ENCODE measurements around the gene MRAS.
"Not testable (repeated sequence)": the region's sequence is repeated elsewhere in the genome, so short reads cannot be mapped to it uniquely, and the experiment has no call there.

MRAS gene

DNA sequence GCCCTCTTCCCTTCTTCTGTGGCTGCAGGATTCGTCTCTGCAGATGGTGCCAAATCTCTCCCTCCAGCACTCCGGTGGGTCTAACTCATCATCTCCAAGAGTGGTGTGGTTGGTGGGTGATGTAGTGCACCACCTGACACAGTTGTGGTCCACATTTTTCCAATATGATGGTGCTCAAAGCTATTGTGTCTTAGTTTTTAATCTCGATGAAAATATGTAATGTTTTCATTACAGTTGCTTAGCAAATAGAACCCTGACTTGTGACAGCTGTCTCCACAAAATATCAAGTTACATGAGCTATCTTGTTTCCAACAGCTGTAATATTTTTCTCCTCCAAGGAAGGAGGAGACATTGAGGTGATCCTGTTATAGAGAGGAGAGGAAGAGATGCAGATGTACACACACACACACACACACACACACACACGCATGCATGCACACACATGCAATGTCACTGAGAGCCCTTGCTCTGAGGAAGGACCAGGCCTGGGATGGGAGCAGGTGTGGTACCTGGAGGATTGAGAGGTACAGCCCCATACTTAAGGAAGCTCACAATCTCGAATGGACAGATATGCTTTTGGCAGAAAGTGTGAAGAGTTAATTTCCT, 70.3 kb downstream of the MRAS start:
- no peak for DNase-seq (ENCODE audit: low spot score)

DNA sequence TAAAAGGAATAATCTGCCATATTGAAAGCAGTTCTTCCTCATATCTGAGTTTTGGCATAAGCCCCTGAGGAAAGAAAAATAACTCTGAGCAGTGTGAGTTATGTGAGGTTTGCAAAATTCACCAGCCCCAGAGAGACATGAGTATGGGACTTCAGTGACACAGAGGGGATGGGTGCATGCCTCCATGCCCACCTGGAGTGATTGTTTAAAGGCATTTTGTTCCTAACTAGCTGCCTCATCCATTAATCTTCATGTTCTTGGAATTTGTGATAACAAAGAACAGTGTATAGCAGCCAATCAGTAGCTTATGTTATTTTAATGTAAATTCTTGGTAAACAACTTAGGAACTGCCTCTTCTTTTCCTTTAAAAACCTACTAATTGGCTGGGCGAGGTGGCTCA, 74.9 kb downstream of the MRAS start:
- DNase-seq (ENCODE audit: low spot score): no peak

DNA sequence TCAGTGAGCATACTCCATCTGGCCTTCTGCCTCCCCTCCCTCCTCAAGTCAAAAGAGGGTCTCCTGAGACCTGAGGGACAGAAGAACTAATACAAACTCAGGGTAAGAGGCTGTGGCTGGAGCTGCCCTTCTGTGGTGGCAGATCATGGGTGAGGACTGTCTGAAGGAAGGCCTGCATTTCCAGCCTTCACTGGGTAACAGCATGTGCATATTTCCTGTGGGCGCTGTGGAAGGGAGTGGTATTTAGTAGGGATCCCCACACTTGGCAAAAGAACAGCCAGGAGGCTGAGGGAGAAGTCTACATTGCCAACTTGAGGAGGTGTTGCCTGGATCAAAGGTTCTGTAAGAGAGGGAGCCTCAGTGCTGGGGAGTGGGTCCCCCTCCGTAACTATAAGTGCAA, 75.9 kb downstream of the MRAS start:
- DNase-seq (ENCODE audit: low spot score): no peak

DNA sequence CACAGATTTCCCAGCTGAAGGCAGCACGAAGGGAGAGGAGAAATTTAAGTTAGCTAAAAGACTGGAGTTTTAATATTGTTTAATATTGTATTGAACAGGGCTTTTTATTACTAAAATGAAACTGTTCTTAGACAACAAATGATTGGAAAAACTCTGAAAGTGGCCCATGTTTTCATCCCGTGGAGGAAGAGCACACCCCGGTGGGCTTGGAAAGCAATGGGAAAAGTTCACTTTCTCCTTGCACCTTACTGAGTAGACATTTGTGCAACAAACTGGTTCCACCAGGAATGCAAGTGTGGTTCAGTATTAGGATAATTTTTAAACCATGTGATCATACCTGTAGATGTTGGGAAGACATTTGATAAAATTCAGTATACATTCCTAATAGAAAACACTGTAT, 77.8 kb downstream of the MRAS start:
- DNase-seq (ENCODE audit: low spot score): no peak

DNA sequence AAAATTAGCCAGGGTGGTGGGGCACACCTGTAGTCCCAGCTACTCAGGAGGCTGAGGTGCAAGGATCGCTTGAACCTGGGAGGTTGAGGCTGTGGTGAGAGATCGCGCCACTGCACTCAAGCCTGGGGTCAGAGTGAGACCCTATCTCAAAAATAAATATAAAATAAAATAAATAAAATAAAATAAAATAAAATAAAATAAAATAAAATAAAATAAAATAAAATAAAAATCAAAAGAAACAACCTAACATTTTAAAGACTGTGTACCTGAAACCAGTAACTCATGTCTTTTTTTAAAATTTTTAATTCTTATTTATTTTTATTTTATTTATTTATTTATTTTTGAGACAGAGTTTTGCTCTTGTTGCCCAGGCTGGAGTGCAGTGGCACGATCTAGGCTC, 78.4 kb downstream of the MRAS start:
- not testable (repeated sequence) for DNase-seq (ENCODE audit: low spot score)

DNA sequence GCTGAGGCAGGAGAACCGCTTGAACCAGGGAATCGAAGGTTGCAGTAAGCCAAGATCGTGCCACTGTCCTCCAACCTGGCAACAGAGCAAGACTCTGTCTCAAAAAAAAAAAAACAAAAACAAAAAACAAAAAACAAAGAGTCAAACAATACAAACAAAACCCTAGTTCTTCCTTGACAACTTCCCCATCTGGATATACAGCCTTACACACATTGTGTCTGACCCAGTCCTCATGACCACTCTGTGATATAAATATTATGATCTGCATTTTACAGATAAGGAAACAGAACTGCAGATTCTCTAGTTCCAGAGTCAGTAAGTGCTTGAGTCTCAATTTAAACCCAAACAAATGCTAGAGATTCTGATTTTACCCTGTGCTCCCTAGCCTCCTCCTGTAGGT, 81.3 kb downstream of the MRAS start:
- no peak for DNase-seq (ENCODE audit: low spot score)

GRCh38 chr3:138432576-138433240, 84.3 kb downstream of the MRAS start:
- no peak for DNase-seq (ENCODE audit: low spot score)

DNA sequence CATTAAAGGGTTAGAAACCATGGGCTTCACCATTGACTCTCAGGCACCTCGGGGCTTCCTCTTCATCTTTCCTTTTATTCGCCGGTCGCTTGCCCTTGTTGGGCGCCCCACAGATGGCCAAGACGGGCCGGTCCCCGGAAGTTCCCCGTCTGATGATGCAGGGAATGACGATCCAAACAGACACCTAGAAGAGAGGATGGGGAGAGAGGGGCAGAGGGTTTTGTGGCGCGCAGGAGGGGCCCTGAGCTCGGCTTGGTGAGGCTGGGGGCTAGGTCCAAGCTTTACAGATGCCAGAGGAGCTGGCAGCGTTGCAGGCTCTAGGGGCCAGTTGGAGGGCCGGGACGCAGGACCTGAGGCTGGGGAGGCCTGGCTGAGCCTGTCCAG, 85.5 kb downstream of the MRAS start:
- no peak for DNase-seq (ENCODE audit: low spot score)

DNA sequence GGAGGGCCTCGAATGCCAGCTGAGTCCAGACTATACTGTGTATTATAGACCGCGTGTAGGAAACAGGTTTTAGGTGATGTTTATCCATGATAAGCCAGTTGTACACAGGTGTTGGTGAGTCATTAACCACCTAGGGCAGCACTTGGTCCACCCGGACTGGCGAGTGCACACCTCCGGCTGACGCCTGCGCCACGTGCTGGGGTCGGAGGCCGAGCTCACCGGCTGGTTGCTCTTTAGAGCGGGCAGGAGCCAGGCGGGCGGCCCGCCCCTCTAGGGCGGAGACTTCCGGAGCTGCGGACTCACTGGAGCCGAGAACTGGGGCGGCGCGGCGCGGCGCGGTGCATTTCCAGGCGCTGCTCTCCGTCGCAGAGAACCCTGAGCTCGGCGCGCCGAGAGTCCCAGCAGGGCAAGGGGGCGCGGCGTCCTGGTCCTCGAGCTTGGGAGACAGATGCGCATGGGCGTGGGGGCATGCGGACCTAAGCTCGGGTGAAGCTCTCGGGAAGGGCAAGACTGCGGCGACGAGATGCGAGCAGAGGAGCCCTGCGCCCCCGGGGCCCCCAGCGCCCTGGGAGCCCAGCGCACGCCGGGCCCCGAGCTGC, 86.0 kb downstream of the MRAS start, which contains the start of gene ESYT3:
Gene ESYT3, plus strand, starts transcription at position 341 of the 599 bp plus-strand sequence. Its CDS starts 183 bp downstream, at position 524.
- peak; percentile 63 for DNase-seq (ENCODE audit: low spot score)

GRCh38 chr3:138434875-138435772, 86.7 kb downstream of the MRAS start:
- no peak for DNase-seq (ENCODE audit: low spot score)

DNA sequence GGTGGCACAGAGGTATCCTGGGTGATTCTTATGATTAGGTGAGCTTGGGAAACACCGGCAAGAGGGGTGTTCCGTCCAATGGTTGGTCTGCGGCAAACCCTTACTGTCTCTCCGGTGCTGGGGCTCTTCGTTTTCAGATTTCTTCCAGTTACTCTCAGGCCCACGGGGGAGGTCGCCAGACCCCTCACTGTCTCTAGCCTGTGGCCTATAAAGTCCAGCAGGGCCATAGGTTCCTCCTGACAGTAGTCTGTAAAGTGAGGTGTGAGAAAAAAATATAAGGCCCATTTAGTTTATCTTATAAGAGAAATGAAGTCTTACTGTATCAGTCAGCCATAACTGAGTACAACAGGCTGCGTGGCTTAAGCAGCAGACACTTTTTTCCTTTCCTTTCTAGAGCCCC, 87.5 kb downstream of the MRAS start:
- no peak for DNase-seq (ENCODE audit: low spot score)

- no peak for DNase-seq (ENCODE audit: low spot score)
Measured at GRCh38 chr3:138437281-138437680, 88.9 kb downstream of the MRAS start.

- DNase-seq (ENCODE audit: low spot score): no peak
Measured at GRCh38 chr3:138438896-138439295, 90.5 kb downstream of the MRAS start.

DNA sequence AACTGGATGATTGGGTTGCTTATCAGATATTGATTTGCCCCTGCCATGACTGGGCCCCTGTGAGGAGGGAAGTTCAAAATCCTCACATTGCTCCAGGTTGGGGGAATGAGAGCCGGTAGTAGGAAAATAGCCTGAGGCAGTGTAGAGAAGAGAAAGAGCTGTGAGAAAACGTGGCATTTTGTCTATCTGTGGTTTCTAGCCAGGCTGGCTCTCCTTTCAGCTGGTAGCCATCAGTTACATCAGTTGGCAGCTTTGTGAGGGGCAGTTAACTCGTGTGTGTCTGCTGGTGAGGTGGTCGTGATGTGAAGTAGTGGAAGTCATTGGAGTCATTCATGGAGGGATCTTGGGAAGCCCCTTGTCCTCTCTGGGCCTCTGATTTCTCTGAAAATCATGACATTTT, 91.3 kb downstream of the MRAS start:
- DNase-seq (ENCODE audit: low spot score): no peak

DNA sequence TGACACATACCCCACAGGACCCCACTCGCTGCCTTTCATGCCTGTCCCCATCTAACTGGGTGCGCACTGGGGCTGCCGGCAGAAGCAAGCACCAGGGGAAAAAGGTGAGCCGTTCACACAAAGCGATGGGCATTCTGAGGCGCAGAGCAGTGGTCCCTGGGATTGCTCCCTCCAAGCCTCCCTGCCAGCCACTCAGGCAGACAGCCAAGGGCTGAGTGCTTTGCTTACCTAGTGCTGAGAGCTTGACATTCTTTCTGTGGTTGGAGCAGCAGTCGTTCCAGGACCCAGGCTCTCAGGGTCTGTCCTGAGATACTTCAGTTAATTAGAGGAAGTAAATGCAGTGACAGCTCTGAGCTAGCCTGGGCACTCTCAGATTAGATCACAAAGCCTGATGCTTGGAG, 91.7 kb downstream of the MRAS start:
- no peak for DNase-seq (ENCODE audit: low spot score)

DNA sequence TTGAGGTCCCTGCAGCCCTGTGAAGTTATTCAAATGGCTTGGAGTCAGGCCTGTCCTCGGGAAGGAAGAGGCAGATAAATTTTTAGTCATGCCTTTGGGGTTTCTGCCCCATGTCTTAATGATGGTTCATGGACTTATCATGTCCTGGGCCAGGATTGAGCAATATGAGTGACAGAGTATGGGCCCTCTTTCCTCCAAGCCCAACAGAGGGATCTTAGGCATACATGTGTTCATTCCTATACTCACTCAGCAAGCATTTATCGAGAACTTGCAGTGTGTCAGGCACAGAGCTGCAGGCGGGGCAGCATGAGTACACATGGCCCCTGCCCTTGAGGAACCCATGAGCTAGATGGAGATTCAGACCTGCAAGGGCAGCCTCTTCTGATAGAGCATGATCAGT, 92.2 kb downstream of the MRAS start:
- DNase-seq (ENCODE audit: low spot score): no peak

- no peak for DNase-seq (ENCODE audit: low spot score)
Measured at GRCh38 chr3:138441256-138441655, 92.9 kb downstream of the MRAS start.

- peak; percentile 44 for DNase-seq (ENCODE audit: low spot score)
Measured at GRCh38 chr3:138441742-138442141, 93.4 kb downstream of the MRAS start.

- DNase-seq (ENCODE audit: low spot score): peak; percentile 41
Measured at GRCh38 chr3:138442433-138442832, 94.1 kb downstream of the MRAS start.

- DNase-seq (ENCODE audit: low spot score): no peak
Measured at GRCh38 chr3:138443091-138443490, 94.7 kb downstream of the MRAS start.

GRCh38 chr3:138443521-138444503, 95.4 kb downstream of the MRAS start:
- no peak for DNase-seq (ENCODE audit: low spot score)

Measured in hepatic stellate cell (primary cell).